HG02759 (cell line): ENCODE results near the gene ADAMTS18.

Experiments used
- ATAC-seq: cut with Tn5 transposase; IDR thresholded peaks from one replicate; pipeline ENCODE4 v1.9.1; 2021; ENCODE audit warnings: mild to moderate bottlenecking, moderate library complexity; ENCODE audit not compliant: unreplicated experiment

Gene ADAMTS18

DNA sequence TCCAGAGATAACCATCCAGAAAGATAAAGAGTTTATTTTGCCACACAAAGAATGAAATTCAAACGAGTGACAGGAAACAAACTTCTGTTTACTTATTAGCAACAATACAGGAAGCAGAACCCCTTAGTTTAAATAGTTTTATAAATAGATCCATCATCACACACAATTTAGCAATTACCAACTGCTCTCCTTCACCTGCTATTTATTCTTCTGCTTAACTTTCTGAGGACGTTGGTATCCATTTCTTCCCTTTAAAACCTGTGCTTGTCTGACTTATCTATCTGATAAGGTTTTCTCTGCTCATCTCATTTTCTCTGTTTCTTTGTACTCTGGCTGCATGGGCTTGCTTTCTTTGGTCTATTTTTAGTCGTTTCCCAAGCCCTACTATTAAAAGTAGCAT is 4.3 kb upstream of the ADAMTS18 start:
- ATAC-seq = no peak

DNA sequence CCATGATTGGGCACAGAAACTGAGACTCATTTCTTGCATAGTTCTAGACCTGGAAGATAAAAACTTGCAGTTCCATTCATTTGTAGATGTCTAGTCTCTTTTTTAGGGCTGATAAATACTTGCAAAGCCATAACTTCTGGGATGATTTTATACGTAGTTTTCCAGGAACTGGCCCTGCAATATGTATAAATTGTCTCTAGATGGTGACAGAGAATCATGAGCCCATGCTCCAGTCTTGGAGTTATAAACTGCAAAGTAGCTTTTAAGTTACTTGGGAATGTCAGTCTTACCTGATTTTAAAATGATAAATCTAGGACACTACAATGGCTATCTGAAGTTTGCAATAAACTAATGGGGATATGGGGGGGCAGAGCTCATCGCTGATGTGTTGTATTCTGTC is 3.0 kb upstream of the ADAMTS18 start:
- ATAC-seq = no peak

DNA sequence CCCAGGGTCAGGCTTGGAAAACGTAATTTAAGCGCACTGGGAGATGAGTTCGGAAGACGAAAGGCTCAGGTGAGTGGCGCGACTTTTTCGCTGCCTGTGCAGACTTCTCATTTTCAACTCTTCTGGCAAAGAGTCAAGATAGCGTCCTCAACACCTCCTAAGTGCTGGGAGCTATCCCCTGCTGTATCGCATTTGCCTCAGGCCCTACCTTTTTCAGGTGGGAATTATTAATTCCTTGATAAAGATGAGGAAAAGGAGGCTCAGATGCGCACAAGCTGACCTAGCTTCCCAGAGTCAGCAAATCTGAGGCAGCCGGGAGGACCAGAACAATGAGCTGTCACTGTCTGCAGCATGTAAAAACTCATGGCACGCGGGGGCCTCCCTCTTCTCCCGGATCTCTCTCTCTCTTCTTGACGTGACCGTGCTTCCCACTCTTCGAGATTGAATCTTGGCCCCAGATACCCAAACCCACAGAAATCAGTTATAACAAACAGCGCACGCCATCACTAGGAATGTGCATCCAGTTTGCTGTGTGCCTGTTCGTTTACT is 512 bp upstream of the ADAMTS18 start:
- no peak for ATAC-seq

DNA sequence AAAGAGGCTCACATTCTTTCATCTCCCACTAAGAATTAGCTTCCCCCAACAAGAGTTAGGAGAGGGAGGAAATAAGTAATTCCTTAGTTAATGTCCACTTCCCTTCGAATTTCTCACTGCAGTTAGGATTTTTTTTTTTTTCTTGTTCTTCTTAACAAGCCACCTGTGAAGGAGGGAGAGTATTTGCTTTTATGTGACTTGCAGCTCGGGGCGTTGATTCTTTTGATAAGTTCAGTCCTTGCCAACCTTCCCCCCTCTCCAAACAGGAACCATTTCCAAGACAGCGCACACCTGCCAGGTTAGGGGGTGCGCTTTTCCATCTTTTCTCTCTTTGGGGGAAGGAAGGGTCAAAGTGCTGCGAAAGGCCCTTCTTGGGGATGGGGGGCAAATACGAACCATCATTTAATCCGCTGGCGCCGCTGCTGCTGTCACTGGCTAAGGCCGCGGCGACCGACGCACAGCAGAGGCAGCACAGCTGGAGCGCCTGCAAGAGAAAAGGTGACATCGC is 758 bp downstream of the ADAMTS18 start:
- ATAC-seq = no peak

DNA sequence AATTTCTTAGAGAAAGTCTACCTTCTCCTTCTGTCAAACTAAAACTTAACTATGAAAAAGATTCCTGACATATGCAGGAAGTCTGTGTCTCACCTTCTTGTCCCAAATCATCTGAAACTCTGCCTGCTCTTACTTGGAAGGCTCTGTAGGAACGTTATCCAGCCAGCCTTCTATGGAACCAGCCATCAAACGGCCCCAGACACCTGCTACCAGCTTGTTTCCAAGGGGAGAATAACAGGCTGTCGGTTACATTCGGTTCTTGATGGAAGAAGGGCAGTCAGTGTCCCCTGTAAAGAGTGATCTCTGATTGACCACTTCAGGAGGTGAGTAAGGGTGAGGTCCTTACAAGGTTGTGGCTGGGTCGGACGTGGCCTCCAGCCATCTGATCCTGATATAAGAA is 1.7 kb downstream of the ADAMTS18 start:
- ATAC-seq = no peak

DNA sequence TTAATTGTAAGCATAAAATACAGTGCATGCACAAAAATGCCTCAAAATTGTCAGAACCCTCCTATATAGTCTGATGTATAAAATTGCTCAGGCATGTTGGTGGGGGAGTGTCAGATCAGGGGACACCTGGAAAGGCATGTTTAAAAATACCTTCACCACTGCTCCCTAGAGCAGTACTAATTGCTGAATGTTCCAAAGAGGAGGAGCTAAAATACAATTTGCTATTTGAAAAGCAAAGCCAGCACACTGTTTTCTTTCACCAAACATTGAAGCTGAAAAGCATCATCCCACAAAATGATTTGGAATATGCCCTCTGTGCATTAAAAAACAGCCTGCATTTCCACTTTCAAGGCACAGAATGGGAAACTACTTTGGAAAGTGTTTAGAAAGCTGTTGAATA is 2.6 kb downstream of the ADAMTS18 start:
- no peak for ATAC-seq

DNA sequence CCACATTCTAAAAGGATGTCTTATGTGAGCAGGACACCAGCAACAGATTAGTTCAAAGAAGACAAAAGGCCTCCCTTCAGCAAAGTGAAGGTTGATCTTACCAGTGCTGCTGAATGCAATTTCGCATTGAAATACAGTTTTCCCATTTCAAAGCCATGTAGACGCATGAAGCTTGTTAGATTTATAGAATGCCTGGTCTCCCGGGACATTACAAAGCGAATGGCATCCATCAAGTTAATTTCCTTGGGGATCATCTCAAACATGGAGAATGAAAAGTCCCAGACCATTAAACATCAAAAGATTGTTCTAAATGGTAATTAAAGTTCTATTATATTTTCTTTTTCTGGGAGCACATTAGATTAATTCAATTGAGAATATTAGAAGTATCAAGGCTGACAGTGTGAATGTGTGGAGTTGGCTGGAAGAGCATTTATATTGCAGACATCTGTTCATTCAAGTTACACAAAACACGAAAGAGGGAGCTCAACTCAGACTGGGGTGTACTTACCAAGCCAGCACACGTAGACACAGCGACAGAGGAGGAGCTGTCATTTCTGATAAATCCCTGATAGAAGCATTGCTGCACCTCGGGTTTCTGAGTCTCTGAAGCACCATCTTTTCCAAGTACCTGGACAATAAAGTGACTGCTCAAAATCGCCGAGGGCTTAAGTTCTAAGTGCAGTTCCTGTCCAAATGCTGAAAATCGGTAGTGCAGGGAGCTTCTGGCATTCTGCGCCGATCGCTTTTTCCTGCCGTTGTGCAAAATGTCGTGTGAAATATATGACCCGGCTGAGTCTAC is 3.8 kb downstream of the ADAMTS18 start:
- ATAC-seq = no peak

DNA sequence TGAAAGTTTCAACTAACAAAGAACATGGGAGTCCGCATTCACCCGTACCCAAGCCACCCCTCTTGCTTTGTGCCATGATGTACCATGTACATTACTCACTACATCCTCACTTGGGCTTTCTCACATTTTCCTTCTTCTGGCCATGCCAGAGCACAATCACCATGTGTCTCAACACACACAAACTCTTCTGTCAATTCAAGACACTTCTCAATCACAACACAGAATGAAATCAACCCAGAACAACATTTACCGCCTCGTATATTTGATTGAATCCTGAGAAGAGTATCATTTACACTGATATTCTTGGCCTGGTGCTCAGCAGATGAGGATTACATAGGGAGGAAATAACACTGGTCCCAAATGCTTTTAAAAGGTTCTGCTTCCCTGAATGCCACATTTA is 4.5 kb downstream of the ADAMTS18 start:
- no peak for ATAC-seq

DNA sequence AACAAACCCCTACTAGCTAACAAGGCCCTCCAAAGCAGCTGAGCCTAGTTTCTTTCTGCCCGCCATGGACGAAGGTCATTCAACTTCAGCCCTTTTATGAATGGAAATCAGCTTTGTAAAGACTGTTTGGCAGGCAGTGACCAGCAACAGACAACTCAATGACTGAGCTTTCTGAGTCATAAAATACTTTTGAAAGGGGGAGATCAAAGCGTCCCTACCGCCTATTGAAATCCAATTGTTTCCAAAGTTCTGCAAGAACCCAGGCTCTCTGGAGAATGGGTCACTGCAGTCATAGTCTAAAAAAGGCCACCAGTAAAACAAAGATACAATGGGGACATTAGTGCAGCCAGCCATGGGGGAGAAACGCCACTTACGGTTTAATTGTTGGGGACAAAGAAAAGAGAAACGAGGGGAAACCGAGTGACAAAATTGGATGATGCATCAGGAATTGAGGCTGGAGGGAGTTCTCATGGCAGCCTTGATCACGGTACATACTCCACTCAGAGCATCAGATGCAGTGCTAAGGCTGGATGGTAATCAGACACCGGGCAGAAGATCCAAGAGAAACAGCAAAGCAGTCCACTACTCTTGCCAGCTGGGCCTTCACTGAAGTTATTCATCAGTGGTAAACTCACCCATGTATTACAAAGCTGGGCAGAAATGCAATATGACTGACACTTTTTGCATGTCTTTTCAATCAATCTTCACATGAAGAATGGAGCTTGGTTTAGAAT is 9.8 kb downstream of the ADAMTS18 start:
- no peak for ATAC-seq

DNA sequence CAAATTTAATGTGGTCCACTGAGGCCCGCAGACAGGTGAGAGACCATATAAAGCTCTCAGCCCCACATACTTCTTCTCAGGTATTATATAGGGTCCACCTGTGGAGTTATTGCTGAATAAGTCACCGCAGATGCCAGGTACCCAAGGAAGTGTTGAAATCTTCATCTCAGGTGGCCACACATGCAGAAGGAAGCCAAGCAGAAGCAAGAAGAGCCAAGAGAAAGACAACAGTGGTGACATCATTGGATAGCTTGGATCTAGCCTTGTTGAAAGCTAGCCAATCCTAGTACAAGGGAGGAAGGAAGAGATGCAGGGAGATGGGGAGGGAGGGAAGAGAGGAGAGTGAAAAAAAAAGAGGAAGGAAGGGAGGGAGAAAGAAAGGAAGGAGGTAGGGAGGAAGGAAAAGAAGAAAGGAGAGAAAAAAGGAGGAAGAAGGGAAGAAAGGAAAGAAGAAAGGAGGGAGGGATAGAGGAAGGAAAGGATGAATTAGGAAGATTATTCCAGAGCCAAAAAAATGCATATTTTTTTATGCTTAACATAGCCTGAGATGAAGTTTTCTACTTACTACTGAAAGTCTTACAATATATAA is 12.5 kb downstream of the ADAMTS18 start:
- ATAC-seq = no peak

DNA sequence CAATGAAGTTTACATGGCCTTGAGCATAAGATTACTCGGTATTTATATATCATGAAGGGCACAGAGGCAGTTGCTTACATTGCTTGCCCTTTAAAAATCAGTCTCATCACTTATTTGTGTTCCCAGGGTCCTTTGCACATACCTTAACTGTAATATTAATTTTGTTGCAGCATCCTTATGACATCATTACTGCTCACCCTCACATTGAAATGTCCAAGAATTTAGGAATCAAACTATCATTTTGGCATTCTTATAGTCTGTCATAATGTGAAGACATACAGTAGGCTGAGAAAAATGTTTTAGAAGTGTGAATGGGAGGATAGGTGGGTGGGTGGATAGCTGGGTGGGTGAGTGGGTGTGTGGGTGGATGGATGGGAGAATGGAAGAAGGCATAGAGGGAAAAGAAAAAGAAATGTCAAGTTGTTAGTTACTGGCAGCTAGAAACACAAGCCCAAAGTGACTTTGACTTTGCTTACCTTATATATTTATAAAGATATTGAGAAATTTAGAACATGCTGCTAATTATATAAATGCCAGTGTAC is 17.8 kb downstream of the ADAMTS18 start:
- no peak for ATAC-seq

DNA sequence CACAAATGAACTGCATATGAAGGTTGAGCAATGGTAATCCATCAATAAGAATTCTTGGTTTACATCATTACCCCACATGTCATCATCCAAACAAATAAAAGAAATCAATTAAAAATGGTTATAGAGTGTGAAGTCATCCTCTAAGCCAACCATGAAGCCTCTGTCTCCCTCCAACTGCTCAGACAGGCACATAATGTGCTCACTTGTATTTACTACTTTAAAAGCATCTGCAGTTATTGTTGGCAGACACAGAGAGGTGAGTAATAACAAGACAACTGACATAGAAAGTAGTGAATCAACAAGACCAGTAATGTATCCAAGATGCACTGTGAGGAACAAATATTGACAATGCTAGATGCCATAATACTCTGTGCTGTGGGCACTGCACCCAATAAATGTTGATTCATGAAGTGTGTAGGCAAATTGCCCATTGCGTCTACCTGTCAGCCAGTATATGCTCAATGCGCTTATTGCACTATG is 20.0 kb downstream of the ADAMTS18 start:
- ATAC-seq = no peak

DNA sequence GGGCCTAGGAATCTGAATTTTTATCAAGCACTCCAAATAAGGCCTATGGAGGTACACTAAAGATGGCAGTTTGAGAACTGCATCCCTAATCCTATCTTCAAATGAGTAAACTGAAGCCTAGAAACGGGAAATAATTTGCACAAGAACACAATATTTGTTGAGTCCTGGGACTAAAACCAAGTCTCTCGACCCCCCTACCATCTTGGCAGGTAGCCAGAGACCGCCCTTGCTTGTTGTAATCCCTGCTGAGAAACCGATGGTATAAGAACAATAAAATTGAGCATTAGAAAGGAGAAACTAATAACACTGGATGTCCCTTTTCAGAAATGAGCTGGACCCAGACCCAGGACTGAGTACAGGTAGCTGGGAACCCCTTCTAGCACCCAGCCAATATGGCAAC is 24.4 kb downstream of the ADAMTS18 start:
- no peak for ATAC-seq

DNA sequence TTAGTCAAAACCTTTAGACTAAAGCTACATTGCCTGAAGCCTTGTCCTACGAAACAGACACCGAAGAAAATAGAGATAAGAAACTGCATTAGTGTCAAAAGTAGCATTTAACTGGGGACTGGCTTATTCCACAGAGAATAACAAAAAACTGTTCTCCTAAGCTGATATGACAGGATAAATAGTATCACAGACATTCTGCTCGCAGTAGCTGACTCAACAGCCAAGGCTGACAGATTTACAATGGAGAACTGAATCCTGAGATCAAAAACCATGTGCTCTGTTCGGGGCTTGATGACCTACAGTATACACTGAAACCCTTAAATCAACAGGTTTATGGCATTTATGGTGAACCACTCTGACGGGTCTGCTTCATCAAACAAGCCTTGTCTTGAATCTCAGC is 25.5 kb downstream of the ADAMTS18 start:
- no peak for ATAC-seq

DNA sequence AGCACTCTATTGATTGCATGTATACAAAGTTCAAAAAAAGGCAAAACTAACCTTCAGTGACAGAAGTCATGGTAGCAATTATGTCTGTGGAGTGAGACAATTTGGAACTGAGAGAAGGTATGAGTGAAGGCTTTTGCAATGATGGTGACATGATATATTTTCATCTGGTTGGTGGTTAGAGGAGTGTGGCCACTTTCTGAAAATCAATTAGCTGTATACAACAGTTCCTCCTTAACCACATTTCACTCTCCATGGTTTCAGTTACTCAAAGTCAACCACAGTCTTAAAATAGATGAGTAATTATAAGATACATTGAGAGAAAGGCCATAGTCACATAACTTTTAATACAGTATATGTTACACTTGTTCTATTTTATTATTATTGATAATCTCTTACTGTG is 26.2 kb downstream of the ADAMTS18 start:
- no peak for ATAC-seq

DNA sequence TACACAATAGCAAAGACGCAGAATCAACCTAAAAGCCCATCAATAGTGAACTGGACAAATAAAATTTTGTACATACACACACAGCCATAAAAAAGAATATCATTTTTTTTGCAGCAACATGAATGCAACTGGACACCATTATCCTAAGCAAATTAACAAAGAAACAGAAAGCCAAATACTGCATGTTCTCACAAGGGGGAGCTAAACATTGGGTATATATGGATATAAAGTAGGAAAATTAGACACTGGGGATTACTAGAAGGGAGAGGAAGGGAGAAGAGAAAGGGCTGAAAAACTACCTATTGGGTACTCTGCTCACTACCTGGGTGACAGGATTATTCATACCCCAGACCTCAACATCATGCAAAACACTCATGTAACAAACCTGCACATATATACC is 28.2 kb downstream of the ADAMTS18 start:
- no peak for ATAC-seq

DNA sequence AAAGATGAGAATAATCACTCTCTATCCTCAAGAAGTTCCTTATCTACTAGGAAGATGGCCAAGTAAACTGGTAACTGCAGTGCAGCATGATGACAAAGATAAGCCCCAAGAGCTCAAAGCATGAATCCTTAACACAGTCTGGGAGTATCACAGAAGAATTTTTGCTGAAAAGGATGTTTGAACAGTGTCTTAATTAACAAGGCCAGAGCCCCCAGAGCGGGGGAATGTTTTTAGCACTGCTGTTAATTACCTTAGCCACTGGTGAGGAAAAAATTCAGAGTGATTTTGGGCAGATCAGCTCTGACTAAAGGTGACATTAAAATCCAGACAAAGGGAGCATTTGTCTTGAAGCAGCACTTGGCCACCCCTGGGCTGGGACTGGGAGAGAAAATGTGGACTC is 30.1 kb downstream of the ADAMTS18 start:
- no peak for ATAC-seq

DNA sequence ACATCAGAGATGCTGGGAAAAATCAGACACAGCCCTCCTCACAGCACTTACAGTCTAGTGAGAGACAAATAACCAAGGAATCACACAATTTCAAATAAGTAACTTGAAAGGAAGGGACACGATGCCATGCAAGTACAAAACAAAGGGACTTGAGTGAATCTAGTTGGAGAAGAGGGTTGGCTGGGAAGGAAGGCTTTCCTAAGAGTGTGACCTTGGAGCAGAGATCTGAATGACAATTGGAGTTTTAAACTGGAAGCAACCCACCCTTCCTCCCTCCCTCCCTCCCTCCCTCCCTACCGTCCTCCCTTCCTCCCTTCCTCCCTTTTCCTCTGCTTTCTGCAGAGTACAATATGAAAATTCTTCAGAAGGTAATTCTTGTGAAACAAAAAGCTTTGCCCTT is 31.1 kb downstream of the ADAMTS18 start:
- ATAC-seq = no peak

DNA sequence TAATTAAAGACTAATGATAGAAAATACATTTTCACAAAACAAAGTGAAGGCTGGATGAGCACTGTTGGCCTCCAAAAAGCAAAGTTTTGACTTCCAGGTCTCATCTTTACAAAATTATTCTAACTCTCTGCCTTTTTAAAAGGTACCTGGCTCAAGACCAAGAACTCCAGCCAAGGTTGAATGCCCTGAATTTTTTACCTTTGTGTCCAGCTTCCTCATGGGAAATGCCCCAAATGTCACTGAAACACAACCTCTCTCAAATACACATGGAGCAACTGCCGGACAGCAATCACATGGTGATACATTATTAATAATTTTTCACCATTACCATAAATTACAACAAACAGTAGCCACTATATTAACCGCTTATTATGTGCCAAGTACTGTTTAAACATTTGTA is 32.2 kb downstream of the ADAMTS18 start:
- no peak for ATAC-seq

DNA sequence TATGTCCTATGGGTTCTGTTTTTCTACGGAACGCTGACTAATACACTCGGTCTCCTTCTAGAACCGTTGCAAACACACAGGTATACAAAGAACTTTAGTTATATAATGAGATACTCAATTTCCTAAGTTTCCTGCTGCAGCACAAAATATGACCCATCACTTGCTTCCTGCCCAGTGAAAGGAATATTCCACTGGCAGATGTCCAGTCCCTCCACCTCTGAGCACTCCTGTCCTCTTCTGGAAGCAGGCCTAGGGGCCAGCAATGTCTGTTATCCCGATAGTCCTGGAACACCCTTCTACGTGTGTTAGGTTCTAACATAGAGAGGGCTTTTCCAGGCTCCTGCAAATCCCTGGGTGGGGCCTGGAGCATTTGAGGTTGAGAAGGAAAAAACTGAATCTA is 32.7 kb downstream of the ADAMTS18 start:
- ATAC-seq = no peak

DNA sequence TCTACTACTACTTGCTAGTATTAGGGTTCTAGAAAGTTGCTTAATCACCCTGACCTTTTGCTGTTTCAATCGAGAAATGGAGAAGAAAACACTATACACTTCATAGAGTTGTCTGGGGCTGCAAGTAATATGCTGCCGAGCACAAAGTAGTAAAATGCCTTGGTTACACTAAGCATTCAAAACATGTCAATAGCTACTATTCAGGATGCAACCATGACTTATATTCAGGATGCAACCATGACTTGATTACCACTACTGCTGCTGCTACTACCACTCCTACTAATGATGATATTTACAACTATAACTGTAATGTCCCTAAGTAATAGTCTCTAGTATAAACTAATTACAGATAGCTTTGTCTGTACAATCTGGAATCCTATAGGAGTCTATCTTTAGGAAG is 35.3 kb downstream of the ADAMTS18 start:
- no peak for ATAC-seq
